SKM-1 (cell line): Measurements from ENCODE around the gene BMS1.
"Not testable (repeated sequence)": the region's sequence is repeated elsewhere in the genome, so short reads cannot be mapped to it uniquely, and the experiment has no call there.

Source experiments
- DNase-seq: peaks from one replicate; lab custom pipeline; 2025; ENCODE audit not compliant: unreplicated experiment; lab: John Stamatoyannopoulos, UW

The BMS1 gene

GRCh38 chr10:42783181-42783549, 570 bp downstream of the BMS1 start:
- DNase-seq: no peak

DNA sequence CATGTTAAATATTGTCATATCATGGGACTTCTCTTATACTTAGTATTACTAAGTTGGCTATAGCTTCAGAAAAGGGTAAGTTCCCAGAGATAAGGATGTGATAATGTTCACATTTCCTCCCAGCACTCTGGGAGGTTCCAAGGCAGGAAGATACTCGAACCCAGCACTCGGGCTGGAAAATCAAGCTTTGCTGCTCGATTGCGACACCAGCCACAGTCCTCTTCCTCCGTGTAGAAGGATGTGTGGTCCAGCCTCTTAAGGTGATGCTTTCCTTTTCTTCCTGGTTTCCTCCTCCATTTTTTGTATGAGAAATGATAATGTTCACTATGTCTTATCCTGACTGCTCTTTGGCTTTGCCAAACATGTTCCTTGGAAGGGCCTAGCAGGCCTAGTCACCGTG, 3.2 kb downstream of the BMS1 start:
- no peak for DNase-seq

GRCh38 chr10:42790835-42791234, 8.2 kb downstream of the BMS1 start:
- DNase-seq: no peak

- no peak for DNase-seq
Observed at GRCh38 chr10:42795701-42796100, 13.1 kb downstream of the BMS1 start.

- no peak for DNase-seq
Observed at GRCh38 chr10:42801135-42801534, 18.5 kb downstream of the BMS1 start.

DNA sequence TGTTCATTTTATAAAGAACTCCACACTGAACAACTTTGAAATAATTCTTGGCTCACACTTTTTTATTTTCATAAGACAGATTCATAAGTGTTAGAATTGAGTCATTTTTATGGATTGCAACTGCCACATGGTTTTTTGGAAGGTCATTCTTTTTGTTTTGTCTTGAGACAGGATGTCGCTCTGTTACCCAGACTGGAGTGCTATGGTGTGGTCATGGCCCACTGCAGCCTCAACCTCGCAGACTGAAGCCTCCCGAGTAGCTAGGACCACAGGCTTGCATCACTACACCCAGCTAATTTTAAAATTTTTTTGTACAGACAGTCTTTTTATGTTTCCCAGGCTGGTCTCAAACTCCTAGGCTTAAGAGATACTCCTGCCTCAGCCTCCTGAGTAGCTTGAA, 20.3 kb downstream of the BMS1 start:
- DNase-seq: no peak

- DNase-seq: no peak
Observed at GRCh38 chr10:42809676-42810075, 27.1 kb downstream of the BMS1 start.

GRCh38 chr10:42812028-42812427, 29.4 kb downstream of the BMS1 start:
- no peak for DNase-seq

- DNase-seq: not testable (repeated sequence)
Observed at GRCh38 chr10:42813989-42814687, 31.5 kb downstream of the BMS1 start.

- not testable (repeated sequence) for DNase-seq
Observed at GRCh38 chr10:42816334-42816733, 33.7 kb downstream of the BMS1 start.

- DNase-seq: no peak
Observed at GRCh38 chr10:42816912-42817311, 34.3 kb downstream of the BMS1 start.

DNA sequence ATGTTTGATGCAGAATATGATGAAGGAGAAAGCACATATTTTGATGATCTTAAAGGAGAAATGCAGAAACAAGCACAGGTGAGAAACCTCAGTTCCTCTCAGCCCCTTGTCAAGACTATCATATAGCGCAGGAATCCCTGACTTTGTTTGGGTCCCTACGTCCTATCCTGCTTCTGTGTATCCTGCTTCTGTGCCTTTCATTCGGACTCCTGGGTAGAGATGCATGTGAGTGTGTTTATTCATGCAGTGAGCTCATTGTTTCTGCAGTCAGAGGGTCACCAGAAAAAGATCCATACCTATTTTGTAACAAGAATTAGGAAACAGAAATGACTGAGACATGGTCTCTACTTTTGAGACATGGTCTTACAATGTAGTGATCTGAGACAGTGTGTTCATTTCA, 34.8 kb downstream of the BMS1 start:
- DNase-seq: not testable (repeated sequence)

- DNase-seq: not testable (repeated sequence)
Observed at GRCh38 chr10:42826759-42827158, 44.2 kb downstream of the BMS1 start.

DNA sequence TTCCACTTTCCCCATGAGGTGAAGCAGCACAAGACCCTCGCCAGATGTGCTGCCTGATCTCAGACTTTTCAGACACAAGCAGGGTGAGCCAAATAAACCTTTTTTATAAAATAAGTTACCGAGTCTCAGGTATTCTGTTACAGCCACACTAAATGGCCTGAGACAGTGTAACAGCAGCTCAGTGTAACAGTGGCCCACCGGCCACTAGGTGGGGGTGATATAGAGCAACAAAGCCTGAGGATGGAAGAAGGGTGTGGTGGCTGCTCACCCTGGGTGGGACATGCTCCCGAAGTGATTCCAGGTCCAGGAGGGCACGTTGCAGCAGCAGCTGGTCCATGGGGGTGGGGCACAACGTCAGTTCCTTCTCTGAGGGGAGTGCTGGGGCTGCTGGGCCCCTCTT, 44.6 kb downstream of the BMS1 start:
- no peak for DNase-seq

- not testable (repeated sequence) for DNase-seq
Observed at GRCh38 chr10:42828391-42828790, 45.8 kb downstream of the BMS1 start.

- no peak for DNase-seq
Observed at GRCh38 chr10:42830237-42830636, 47.6 kb downstream of the BMS1 start.

GRCh38 chr10:42836096-42836495, 53.5 kb downstream of the BMS1 start:
- no peak for DNase-seq

DNA sequence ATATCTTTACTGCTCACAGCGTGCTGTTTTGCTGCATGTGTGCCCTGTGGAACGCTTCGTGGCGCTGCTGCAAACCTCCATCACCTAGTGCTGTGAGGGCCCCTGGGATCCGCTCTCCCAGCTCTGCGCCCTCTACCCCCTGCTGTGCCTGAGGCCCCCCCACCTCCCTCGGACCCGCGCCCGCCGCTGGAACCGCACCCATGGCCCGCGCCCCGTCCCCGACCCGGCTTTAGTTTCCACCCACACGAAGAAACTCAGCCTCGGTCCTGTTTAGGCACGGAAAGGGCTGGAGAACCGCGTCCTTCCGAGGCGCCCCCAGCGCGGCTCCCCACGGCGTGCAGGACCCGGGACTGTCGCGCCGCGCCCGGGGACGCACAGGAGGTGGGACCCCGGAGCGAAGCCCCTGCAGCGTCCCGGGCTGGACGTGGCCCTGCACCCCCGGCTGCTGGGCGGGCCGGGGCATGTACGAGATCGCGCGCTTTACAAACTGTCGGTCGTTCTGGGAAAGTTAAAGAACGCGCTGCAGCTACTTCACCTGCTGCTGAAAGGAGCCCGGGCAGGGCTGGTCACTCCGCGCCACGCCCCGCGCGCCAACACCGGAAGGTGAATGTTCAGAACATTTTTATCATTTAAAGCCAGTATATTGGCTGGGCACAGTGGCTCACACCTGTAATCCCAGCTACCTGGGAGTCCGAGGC, 54.3 kb downstream of the BMS1 start:
- DNase-seq: no peak

GRCh38 chr10:42844810-42845209, 62.2 kb downstream of the BMS1 start:
- not testable (repeated sequence) for DNase-seq

DNA sequence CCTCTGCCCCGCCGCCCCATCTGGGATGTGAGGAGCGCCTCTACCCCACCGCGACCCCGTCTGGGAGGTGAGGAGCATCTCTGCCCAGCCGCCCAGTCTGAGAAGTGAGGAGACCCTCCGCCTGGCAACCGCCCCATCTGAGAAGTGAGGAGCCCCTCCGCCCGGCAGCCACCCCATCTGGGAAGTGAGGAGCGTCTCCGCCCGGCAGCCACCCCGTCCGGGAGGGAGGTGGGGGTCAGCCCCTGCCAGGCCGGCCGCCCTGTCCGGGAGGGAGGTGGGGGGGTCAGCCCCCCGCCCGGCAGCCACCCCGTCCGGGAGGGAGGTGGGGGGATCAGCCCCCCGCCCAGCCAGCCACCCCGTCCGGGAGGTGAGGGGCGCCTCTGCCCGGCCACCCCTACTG, 64.7 kb downstream of the BMS1 start:
- not testable (repeated sequence) for DNase-seq

DNA sequence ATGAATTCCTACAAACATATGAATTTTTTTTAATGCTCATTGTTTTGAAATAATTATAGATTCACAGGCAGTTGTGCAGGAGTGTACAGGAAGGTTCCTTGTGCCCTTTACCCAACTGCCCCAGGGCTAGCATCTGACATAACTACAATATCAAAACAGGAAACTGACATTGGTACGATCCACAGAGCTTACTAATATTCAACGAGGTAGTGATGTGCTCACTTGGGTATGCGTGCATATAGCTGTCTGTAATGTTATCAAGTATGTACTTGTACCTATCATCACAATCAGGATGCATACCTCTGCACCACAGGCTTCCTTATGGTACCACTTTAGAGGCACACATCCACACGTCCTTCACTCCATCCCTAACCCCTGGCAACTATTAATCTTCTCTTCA, 68.3 kb downstream of the BMS1 start:
- DNase-seq: no peak

- no peak for DNase-seq
Observed at GRCh38 chr10:42859256-42859655, 76.7 kb downstream of the BMS1 start.

DNA sequence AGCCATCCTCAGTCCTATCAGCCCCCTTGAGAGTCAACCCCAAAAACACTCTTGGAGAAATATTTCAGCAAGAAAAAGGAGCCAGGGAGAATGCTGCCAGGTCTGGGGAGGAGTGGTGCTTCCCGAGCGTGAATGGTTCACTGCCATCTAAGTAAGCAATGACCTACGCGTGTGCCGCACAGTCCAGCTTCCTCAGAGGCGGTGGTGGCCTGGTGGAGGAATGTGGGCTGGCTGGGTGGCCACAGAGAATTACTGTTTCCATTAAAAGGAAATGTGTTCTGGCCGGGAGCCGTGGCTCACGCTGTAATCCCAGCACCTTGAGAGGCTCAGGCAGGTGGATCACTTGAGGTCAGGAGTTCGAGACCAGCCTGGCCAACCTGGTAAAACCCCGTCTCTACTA, 77.4 kb downstream of the BMS1 start:
- DNase-seq: not testable (repeated sequence)
